T-helper 2 cell (primary cell): ENCODE data around the gene NPIPA1.
"Not testable (repeated sequence)": the region's sequence is repeated elsewhere in the genome, so short reads cannot be mapped to it uniquely, and the experiment has no call there.

ENCODE experiments used
- DNase-seq, 5 experiments: peaks; one replicate each; pipeline versions ENCODE4 v3.0.0 to v3.0.0-alpha.2; 2012 to 2022
- total RNA-seq, 2 donors: gene quantifications; one replicate each; lab custom pipeline; 2026; lab: John Stamatoyannopoulos, UW

Gene NPIPA1
- 4.4 to 5.9 reads per million in 2 donors for total RNA-seq

GRCh38 chr16:14937143-14937542 is at the start of gene NPIPA1:
Gene NPIPA1 (plus strand): TSS chr16:14937443. CDS start chr16:14937443, 0 bp downstream.
- not testable (repeated sequence) for DNase-seq

GRCh38 chr16:14892111-14892510 is 45.1 kb upstream of the NPIPA1 start:
- DNase-seq: not testable (repeated sequence)

GRCh38 chr16:14895382-14895781 is 41.9 kb upstream of the NPIPA1 start:
- DNase-seq: not testable (repeated sequence)

GRCh38 chr16:14896023-14896422 is 41.2 kb upstream of the NPIPA1 start:
- DNase-seq: not testable (repeated sequence)

- not testable (repeated sequence) for DNase-seq
Measured at GRCh38 chr16:14897006-14897664, 40.1 kb upstream of the NPIPA1 start.

- not testable (repeated sequence) for DNase-seq
Measured at GRCh38 chr16:14898162-14898561, 39.1 kb upstream of the NPIPA1 start.

GRCh38 chr16:14903191-14903957 is 33.9 kb upstream of the NPIPA1 start:
- peak in 1 of 5 experiments; percentile 46 for DNase-seq

GRCh38 chr16:14909744-14910143 is 27.5 kb upstream of the NPIPA1 start:
- DNase-seq: not testable (repeated sequence)

- not testable (repeated sequence) for DNase-seq
Measured at GRCh38 chr16:14910833-14911629, 26.2 kb upstream of the NPIPA1 start.

GRCh38 chr16:14911954-14912353 is 25.3 kb upstream of the NPIPA1 start:
- DNase-seq: peak in 4 of 5 experiments; percentile 10 to 39 (median 20)

- not testable (repeated sequence) for DNase-seq
Measured at GRCh38 chr16:14912588-14912987, 24.7 kb upstream of the NPIPA1 start.

GRCh38 chr16:14918504-14918903 is 18.7 kb upstream of the NPIPA1 start:
- not testable (repeated sequence) for DNase-seq

GRCh38 chr16:14919837-14920600 is 17.2 kb upstream of the NPIPA1 start:
- not testable (repeated sequence) for DNase-seq

- DNase-seq: not testable (repeated sequence)
Measured at GRCh38 chr16:14922285-14922684, 15.0 kb upstream of the NPIPA1 start.

- DNase-seq: not testable (repeated sequence)
Measured at GRCh38 chr16:14922968-14923367, 14.3 kb upstream of the NPIPA1 start.

GRCh38 chr16:14923394-14924088 is 13.7 kb upstream of the NPIPA1 start:
- not testable (repeated sequence) for DNase-seq

GRCh38 chr16:14924359-14924758 is 12.9 kb upstream of the NPIPA1 start:
- DNase-seq: not testable (repeated sequence)

- DNase-seq: not testable (repeated sequence)
Measured at GRCh38 chr16:14924982-14925381, 12.3 kb upstream of the NPIPA1 start.

- DNase-seq: peak in 1 of 5 experiments; percentile 30
Measured at GRCh38 chr16:14928064-14928714, 9.1 kb upstream of the NPIPA1 start.

- not testable (repeated sequence) for DNase-seq
Measured at GRCh38 chr16:14929176-14929575, 8.1 kb upstream of the NPIPA1 start.

- not testable (repeated sequence) for DNase-seq
Measured at GRCh38 chr16:14930246-14930645, 7.0 kb upstream of the NPIPA1 start.
